ENCODE measurements around the gene ZFHX3. TPM values are rescaled to one million over a fixed set of nuclear protein-coding genes. Genes with fewer than 3 reads are reported as not detected.
A peak's percentile ranks its signal among the peaks of the same experiment; 100 is the strongest.

The ZFHX3 gene
- total and polyA plus RNA-seq, 4 donors: 2.6 to 32.7 (median 14.7) TPM

- H3K27me3 ChIP-seq (ENCODE audit: control insufficient read depth in 3 of 3, insufficient read depth in 3 of 3, low read length in 2 of 3): no peaks in the 10 kb centered on the region
- 96 to 98% methylated on average over 18 of the region's 18 CpGs for WGBS, 2 donors
- no peak overlapping the region for H3K4me3 ChIP-seq
- no peak for TF ChIP-seq CTCF (IDR thresholded peaks at IDR 0.05; ENCODE audit: control extremely low read depth, extremely low read depth)
- peaks cover 0 to 59% (median 44%) of the 10 kb centered on the region in 4 donors for H3K36me3 ChIP-seq (ENCODE audit: control insufficient read depth in 4 of 4, insufficient read depth in 4 of 4, low read length in 4 of 4)
- H3K4me1 ChIP-seq (ENCODE audit: control insufficient read depth in 5 of 5, insufficient read depth in 5 of 5, low read length in 5 of 5): peaks cover 0 to 30% (median 12%) of the 10 kb centered on the region in 5 donors
- ATAC-seq (ENCODE audit: insufficient read depth, low FRiP score): no peak
- no peak for DNase-seq
- H3K9ac ChIP-seq (ENCODE audit: insufficient read depth in 1 of 2, low read length in 2 of 2): no peak overlapping the region
- no peak overlapping the region for H3K27ac ChIP-seq (ENCODE audit: low read depth in 1 of 2, low read length in 1 of 2)
- peaks cover 0 to 4% (median 0%) of the 10 kb centered on the region in 4 donors for H3K9me3 ChIP-seq (ENCODE audit: control insufficient read depth in 4 of 4, insufficient read depth in 3 of 4, low read length in 3 of 4)
These were observed 251.7 kb downstream of the ZFHX3 start for GRCh38 chr16:72796222-72796621.

GRCh38 chr16:72794986-72795385 lies 252.9 kb downstream of the ZFHX3 start:
- Histone ChIP-seq H3K36me3 (ENCODE audit: control insufficient read depth in 4 of 4, insufficient read depth in 4 of 4, low read length in 4 of 4) (peaks cover 0 to 65% (median 46%) of the 10 kb centered on the region in 4 donors), H3K4me1 (ENCODE audit: control insufficient read depth in 5 of 5, insufficient read depth in 5 of 5, low read length in 5 of 5) (peaks cover 0 to 20% (median 5%) of the 10 kb centered on the region in 5 donors), H3K9me3 (ENCODE audit: control insufficient read depth in 4 of 4, insufficient read depth in 3 of 4, low read length in 3 of 4) (peaks cover 0 to 4% (median 0%) of the 10 kb centered on the region in 4 donors), H3K4me3 (no peak overlapping the region), H3K27me3 (ENCODE audit: control insufficient read depth in 3 of 3, insufficient read depth in 3 of 3, low read length in 2 of 3) (no peaks in the 10 kb centered on the region), H3K27ac (ENCODE audit: low read depth in 1 of 2, low read length in 1 of 2) (no peak overlapping the region), H3K9ac (ENCODE audit: insufficient read depth in 1 of 2, low read length in 2 of 2) (no peak overlapping the region)
- ATAC-seq (ENCODE audit: insufficient read depth, low FRiP score): no peak
- no peak for DNase-seq
- 97% methylated on average over 9 of the region's 9 CpGs for WGBS, 2 donors
- no peak for TF ChIP-seq CTCF (IDR thresholded peaks at IDR 0.05; ENCODE audit: control extremely low read depth, extremely low read depth)

GRCh38 chr16:72794319-72794718 lies 253.6 kb downstream of the ZFHX3 start:
- no peak overlapping the region for H3K4me3 ChIP-seq
- DNase-seq (peak in 2 of 3 donors; percentile 28 to 50), ATAC-seq (ENCODE audit: insufficient read depth, low FRiP score) (no peak)
- 91 to 97% methylated on average over 13 of the region's 13 CpGs for WGBS, 2 donors
- H3K27me3 ChIP-seq (ENCODE audit: control insufficient read depth in 3 of 3, insufficient read depth in 3 of 3, low read length in 2 of 3): no peaks in the 10 kb centered on the region
- no peak overlapping the region for H3K27ac ChIP-seq (ENCODE audit: low read depth in 1 of 2, low read length in 1 of 2)
- H3K9me3 ChIP-seq (ENCODE audit: control insufficient read depth in 4 of 4, insufficient read depth in 3 of 4, low read length in 3 of 4): peaks cover 0 to 4% (median 0%) of the 10 kb centered on the region in 4 donors
- peaks cover 0 to 68% (median 45%) of the 10 kb centered on the region in 4 donors for H3K36me3 ChIP-seq (ENCODE audit: control insufficient read depth in 4 of 4, insufficient read depth in 4 of 4, low read length in 4 of 4)
- TF ChIP-seq CTCF (IDR thresholded peaks at IDR 0.05; ENCODE audit: control extremely low read depth, extremely low read depth): no peak
- no peak overlapping the region for H3K9ac ChIP-seq (ENCODE audit: insufficient read depth in 1 of 2, low read length in 2 of 2)
- peaks cover 0 to 20% (median 5%) of the 10 kb centered on the region in 5 donors for H3K4me1 ChIP-seq (ENCODE audit: control insufficient read depth in 5 of 5, insufficient read depth in 5 of 5, low read length in 5 of 5)

GRCh38 chr16:72793716-72794115 lies 254.2 kb downstream of the ZFHX3 start:
- peaks cover 0 to 62% (median 42%) of the 10 kb centered on the region in 4 donors for H3K36me3 ChIP-seq (ENCODE audit: control insufficient read depth in 4 of 4, insufficient read depth in 4 of 4, low read length in 4 of 4)
- no peaks in the 10 kb centered on the region for H3K27me3 ChIP-seq (ENCODE audit: control insufficient read depth in 3 of 3, insufficient read depth in 3 of 3, low read length in 2 of 3)
- H3K9ac ChIP-seq (ENCODE audit: insufficient read depth in 1 of 2, low read length in 2 of 2): no peak overlapping the region
- no peak for DNase-seq
- H3K4me3 ChIP-seq: no peak overlapping the region
- no peak overlapping the region for H3K27ac ChIP-seq (ENCODE audit: low read depth in 1 of 2, low read length in 1 of 2)
- peaks cover 0 to 19% (median 5%) of the 10 kb centered on the region in 5 donors for H3K4me1 ChIP-seq (ENCODE audit: control insufficient read depth in 5 of 5, insufficient read depth in 5 of 5, low read length in 5 of 5)
- TF ChIP-seq CTCF (IDR thresholded peaks at IDR 0.05; ENCODE audit: control extremely low read depth, extremely low read depth): no peak
- WGBS, 2 donors: 96 to 97% methylated on average over 12 of the region's 12 CpGs
- H3K9me3 ChIP-seq (ENCODE audit: control insufficient read depth in 4 of 4, insufficient read depth in 3 of 4, low read length in 3 of 4): peaks cover 0 to 4% (median 0%) of the 10 kb centered on the region in 4 donors
- no peak for ATAC-seq (ENCODE audit: insufficient read depth, low FRiP score)
